Epithelial cell of proximal tubule (primary cell): Measurements from ENCODE around the gene ZNF609. TPM values are rescaled to one million over a fixed set of nuclear protein-coding genes. Genes with fewer than 3 reads are reported as not detected.

Experiments
- DNase-seq: peaks from one replicate; pipeline ENCODE4 v3.0.0-alpha.2; 2011; ENCODE audit warnings: low read depth
- H3K4me3 ChIP-seq: 2 replicates; pipeline ENCODE4 v1.5.1; 2011; ENCODE audit warnings: low read depth, mild to moderate bottlenecking, low read length
- total RNA-seq: library from RNA; depleted of rRNA; stranded (reverse); fragments of >200 nt; gene quantifications from 2 replicates; pipeline ENCODE4 v1.2.3, GENCODE V29; 2015
- TF ChIP-seq, protein P1 (sequence below): conservative IDR thresholded peaks from 2 replicates; pipeline ENCODE4 v1.5.1; 2012; ENCODE audit warnings: low read depth, mild to moderate bottlenecking, low read length

ZNF609 gene
- total RNA-seq, 1 donor from 2014 or later, result 11.0 TPM

DNA sequence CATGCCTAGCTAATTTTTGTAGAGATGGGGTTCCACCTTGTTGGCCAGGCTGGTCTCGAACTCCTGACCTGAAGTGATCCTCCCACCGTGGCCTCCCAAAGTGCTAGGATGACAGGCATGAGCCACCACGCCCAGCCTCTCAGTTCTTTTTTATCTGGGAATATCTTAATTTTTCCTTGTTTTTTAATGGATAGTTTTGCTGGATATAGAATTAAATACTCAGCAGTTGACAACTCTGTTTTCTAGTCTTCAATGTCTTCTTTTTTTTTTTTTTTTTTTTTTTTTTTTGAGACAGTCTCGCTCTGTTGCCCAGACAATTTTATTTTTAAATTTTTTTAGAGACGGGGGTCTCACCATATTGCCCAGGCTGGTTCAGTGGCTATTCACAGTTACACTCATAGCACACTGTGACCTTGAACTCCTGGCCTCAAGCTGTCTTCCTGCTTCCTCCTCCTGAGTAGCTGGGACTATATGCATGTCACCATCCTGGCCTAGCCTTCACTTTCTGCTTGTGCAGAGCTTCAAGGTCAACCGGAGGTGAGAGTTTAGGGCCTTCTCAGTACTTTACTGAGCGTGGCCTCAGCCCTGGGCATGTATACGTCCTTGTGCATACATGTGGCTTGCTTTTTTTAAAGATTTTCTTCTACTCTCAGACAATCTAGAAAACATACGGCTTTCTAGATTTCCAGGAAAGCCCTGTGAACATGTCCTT, 120.5 kb downstream of the ZNF609 start:
- TF ChIP-seq, protein P1, sequence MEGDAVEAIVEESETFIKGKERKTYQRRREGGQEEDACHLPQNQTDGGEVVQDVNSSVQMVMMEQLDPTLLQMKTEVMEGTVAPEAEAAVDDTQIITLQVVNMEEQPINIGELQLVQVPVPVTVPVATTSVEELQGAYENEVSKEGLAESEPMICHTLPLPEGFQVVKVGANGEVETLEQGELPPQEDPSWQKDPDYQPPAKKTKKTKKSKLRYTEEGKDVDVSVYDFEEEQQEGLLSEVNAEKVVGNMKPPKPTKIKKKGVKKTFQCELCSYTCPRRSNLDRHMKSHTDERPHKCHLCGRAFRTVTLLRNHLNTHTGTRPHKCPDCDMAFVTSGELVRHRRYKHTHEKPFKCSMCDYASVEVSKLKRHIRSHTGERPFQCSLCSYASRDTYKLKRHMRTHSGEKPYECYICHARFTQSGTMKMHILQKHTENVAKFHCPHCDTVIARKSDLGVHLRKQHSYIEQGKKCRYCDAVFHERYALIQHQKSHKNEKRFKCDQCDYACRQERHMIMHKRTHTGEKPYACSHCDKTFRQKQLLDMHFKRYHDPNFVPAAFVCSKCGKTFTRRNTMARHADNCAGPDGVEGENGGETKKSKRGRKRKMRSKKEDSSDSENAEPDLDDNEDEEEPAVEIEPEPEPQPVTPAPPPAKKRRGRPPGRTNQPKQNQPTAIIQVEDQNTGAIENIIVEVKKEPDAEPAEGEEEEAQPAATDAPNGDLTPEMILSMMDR, result no peak
- no peak for DNase-seq
- no peak overlapping the region for H3K4me3 ChIP-seq

DNA sequence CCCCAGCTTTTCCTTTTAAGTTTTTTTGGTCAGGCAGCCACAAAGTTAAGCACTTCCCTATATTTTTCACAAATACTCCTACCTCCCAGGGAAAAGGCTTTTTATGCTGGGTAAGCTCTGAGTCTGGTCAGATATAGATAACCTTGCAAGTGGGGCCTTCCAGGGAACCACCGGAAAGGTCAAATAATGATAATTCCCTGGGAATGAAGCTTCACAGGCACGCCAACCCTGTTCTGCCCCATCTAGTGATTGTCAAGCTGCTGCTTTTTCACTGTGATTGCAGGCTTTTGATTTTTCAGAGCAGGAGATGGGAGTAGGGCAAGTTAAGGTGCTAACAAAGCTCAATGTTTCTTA, 121.0 kb downstream of the ZNF609 start:
- H3K4me3 ChIP-seq, result no peak overlapping the region
- DNase-seq, result no peak
- TF ChIP-seq, protein P1, result no peak

DNA sequence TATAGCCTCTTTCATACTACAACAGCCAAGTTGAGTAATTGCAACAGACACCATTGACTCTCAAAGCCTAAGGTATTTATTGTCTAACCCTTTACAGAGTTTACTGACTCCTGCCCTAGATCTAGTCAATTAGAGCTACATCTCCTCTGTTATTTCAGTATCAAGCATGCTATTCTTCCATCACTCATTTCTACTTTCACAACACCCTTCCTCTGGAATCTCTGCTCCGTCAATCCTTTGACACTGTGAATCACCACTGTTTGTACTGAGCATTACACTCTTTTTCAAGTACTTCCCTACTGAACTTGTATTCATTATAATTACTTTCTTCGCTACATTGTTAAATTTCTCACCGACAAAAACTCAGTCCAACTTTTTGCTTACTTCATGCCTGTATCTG, 121.8 kb downstream of the ZNF609 start:
- TF ChIP-seq, protein P1, result no peak
- no peak for DNase-seq
- H3K4me3 ChIP-seq, result no peak overlapping the region

DNA sequence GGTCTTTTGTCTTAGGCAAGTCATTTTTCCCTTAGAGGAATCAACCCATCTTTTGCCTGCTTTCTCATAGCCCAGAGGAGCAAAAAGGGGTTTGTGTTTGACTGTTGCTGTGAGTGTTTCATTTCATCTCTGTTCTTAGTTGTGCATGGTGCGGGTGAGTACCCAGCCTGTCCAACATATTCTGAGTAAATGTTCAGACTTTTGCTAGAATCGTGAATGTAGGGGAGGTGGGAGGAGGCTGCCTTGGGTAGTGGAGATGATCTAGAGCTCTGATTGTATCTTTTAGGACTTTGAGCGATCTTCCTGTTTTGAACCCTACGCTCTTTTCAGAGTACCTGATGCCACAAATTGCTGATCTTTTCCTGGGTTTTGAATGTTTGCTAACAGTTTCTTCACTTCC, 123.1 kb downstream of the ZNF609 start:
- TF ChIP-seq, protein P1, result no peak
- DNase-seq, result no peak
- no peak overlapping the region for H3K4me3 ChIP-seq

DNA sequence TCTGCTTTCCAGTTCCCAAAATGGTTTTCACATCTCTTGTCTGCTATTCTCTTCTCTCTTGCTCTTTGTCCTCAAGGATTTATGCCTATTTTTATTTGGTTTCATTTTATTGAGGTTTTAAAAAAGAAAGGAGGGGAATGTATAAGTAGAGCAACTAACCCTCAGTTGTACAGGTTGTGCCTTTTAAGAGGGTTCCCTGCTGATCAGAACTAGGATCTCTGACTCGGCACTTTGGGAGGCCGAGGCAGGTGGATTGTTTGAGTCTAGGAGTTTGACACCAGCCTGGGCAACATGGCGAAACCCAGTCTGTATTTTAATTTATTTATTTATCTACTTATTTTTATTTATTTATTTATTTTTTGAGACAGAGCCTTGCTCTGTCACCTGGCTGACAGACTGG, 123.6 kb downstream of the ZNF609 start:
- no peak overlapping the region for H3K4me3 ChIP-seq
- DNase-seq, result no peak
- TF ChIP-seq, protein P1, result no peak

DNA sequence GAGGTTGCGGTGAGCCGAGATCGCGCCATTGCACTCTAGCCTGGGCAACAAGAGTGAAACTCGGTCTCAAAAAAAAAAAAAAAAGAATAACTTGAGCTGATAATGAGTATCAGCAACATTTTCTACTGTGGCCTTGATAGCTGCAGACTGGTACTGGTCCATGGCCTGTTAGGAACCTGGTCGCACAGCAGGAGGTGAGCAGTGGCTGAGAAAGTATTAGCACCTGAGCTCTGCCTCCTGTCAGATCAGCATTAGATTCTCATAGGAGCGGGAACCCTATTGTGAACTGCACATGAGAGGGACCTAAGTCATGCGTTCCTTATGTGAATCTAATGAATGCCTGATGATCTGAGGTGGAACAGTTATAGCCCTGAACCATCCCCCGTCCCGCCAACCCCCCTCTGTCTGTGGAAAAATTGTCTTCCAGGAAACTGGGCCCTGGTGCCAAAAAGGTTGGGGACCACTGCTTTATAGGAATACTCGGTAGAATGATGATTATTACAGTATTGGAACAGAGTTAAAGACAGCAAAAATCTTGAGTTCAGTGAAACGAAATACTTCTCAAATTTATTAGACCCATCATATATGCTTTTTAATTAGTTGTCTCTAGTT, 126.0 kb downstream of the ZNF609 start:
- H3K4me3 ChIP-seq, result no peak overlapping the region
- no peak for DNase-seq
- TF ChIP-seq, protein P1, result no peak

DNA sequence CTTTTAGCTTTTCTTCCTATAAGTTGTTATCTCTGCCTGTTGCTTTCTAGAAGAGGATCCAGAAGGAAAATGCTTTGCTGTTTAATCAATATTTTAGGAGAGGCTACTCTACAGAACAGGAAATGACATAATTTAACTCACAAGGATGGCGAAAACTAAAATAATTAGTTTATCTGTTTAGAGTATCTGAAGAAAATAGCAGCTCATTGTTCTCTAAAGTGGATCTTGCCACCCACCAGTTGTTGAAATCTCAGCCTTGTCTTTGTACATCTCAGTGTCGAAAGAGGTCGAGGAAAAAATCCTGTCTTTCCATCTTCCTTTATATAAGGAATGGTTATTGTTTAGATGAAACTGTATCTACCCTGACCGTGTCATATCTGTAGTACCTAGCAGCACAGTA, 126.6 kb downstream of the ZNF609 start:
- TF ChIP-seq, protein P1, result no peak
- no peak overlapping the region for H3K4me3 ChIP-seq
- no peak for DNase-seq
